CD4-positive, alpha-beta T cell (primary cell): ENCODE data around the gene TMEM129. TPM values are rescaled to one million over a fixed set of nuclear protein-coding genes. Genes with fewer than 3 reads are reported as not detected.

Experiments used
- ATAC-seq: fragments of 200-7000 bp; cut with Tn5 transposase; one replicate; pipeline ENCODE4 v1.10.0; 2022; ENCODE audit warnings: mild to moderate bottlenecking; ENCODE audit not compliant: poor library complexity
- CTCF ChIA-PET: fragments of 350-600 bp; sonication (Branson Sonifier 250); formaldehyde crosslinking; loops from one replicate; lab custom pipeline; 2021; ENCODE audit warnings: antibody characterized with exemption, inconsistent platforms; lab: Charles Lee
- POLR2A ChIA-PET: fragments of 350-600 bp; sonication (Branson Sonifier 250); formaldehyde crosslinking; loops from one replicate; lab custom pipeline; 2021; ENCODE audit warnings: antibody characterized with exemption, inconsistent platforms; lab: Charles Lee
- DNase-seq, 14 experiments: peaks; one replicate each; pipeline ENCODE4 v3.0.0-alpha.2; 2013 to 2020; ENCODE audit warnings: mixed read lengths in 2 of 14
- H3K27ac ChIP-seq, 2 donors: one replicate each; pipeline versions ENCODE4 v1.5.1 to v1.7.0; 2013; ENCODE audit warnings: low read length in 2 of 2, low read depth in 1 of 2, mild to moderate bottlenecking in 1 of 2
- H3K27me3 ChIP-seq, 2 experiments: 1 replicate in 1 of 2; 2 replicates in 1 of 2; pipeline versions ENCODE4 v1.6.1 to v1.7.0; 2013; ENCODE audit warnings: low read length in 2 of 2, control low read depth in 1 of 2, mild to moderate bottlenecking in 1 of 2, moderate library complexity in 1 of 2; ENCODE audit not compliant: insufficient read depth in 2 of 2, control insufficient read depth in 1 of 2
- H3K36me3 ChIP-seq: one replicate; pipeline ENCODE4 v1.6.1; 2013; ENCODE audit warnings: low read length, control low read depth; ENCODE audit not compliant: insufficient read depth
- H3K4me1 ChIP-seq: one replicate; pipeline ENCODE4 v1.6.1; 2013; ENCODE audit warnings: low read length, control low read depth; ENCODE audit not compliant: insufficient read depth
- H3K4me3 ChIP-seq: one replicate; pipeline ENCODE4 v1.5.1; 2013; ENCODE audit warnings: mild to moderate bottlenecking, low read length, moderate library complexity
- H3K9me3 ChIP-seq, 2 experiments: 1 replicate in 1 of 2; 2 replicates in 1 of 2; pipeline versions ENCODE4 v1.6.1 to v1.7.0; 2013; ENCODE audit warnings: low read length in 2 of 2, mild to moderate bottlenecking in 2 of 2, control low read depth in 1 of 2, moderate library complexity in 1 of 2; ENCODE audit not compliant: control insufficient read depth in 1 of 2, insufficient read depth in 1 of 2
- H3K27ac Mint-ChIP-seq: one replicate; pipeline ENCODE4 v1.8.0; 2020; ENCODE audit warnings: mixed read lengths
- H3K27me3 Mint-ChIP-seq: one replicate; pipeline ENCODE4 v1.8.0; 2021; ENCODE audit warnings: mixed read lengths
- H3K36me3 Mint-ChIP-seq: one replicate; pipeline ENCODE4 v1.8.0; 2021; ENCODE audit warnings: low read depth, mixed read lengths
- H3K4me1 Mint-ChIP-seq: one replicate; pipeline ENCODE4 v1.8.0; 2021; ENCODE audit warnings: low read depth, mixed read lengths
- H3K4me3 Mint-ChIP-seq: one replicate; pipeline ENCODE4 v1.8.0; 2020; ENCODE audit warnings: mild to moderate bottlenecking, mixed read lengths
- H3K9me3 Mint-ChIP-seq: one replicate; pipeline ENCODE4 v1.8.0; 2020; ENCODE audit warnings: mixed read lengths
- CTCF ChIP-seq: fragments of 200-600 bp; IDR thresholded peaks from one replicate; pipeline ENCODE4 v1.8.0; 2022; ENCODE audit warnings: antibody characterized with exemption, mild to moderate bottlenecking
- intact Hi-C, 2 experiments: fragments of 100-400 bp; cut with DNase I in 1 of 2; cut with micrococcal nuclease in 1 of 2; formaldehyde crosslinking; loops; one replicate each; pipeline versions ENCODE4 v1.15.1 to v1.9.0; 2023 to 2025; cut with DNase I, micrococcal nuclease
- total RNA-seq, 174 experiments: library from RNA in 2 of 174; stranded (reverse) in 2 of 174; gene quantifications; one replicate each; pipeline ENCODE4 v1.2.3 and lab custom pipeline; 2021 to 2026

Gene TMEM129
- total RNA-seq, 2 experiments from 2014 or later, result 17.2 to 17.6 TPM

GRCh38 chr4:1712216-1713002 is 8.7 kb downstream of the TMEM129 start, which contains the start of gene SLBP:
TSS of gene SLBP (minus strand) at chr4:1712319. CDS start at chr4:1712188, 131 bp downstream.
- Mint-ChIP-seq H3K4me1 (peaks cover 49% of the 10 kb centered on the region), H3K27ac (peak within 1 kb of the TSS; percentile 93), H3K27me3 (no peaks in the 10 kb centered on the region), H3K36me3 (peaks cover 41% of the 10 kb centered on the region), H3K4me3 (peak within 1 kb of the TSS; percentile 89), H3K9me3 (no peaks in the 10 kb centered on the region)
- peak; percentile 86 for ATAC-seq
- intact Hi-C loops, result loop anchor here (1.0 to 10.0 kb wide), 11 partner anchors 9 to 752 kb away; partner anchors contain the start of genes CFAP99 (in 1 of the 2), FAM53A (in 1 of the 2), MAEA (in 1 of the 2) and NELFA (in 1 of the 2)
- CTCF ChIA-PET, result interaction anchor here (0.6 to 4.2 kb wide), 4 partner anchors 9 to 144 kb away, joined by 3 to 36 read pairs (median 6); no protein-coding TSS in a partner anchor
- Histone ChIP-seq H3K27ac (peak within 1 kb of the TSS; percentile 79 to 91), H3K9me3 (no peaks in the 10 kb centered on the region), H3K36me3 (peaks cover 32% of the 10 kb centered on the region), H3K4me3 (peak within 1 kb of the TSS; percentile 95), H3K4me1 (peaks cover 60% of the 10 kb centered on the region), H3K27me3 (no peaks in the 10 kb centered on the region)
- TF ChIP-seq CTCF, result no peak
- DNase-seq, result peak; percentile 98 to 99 (median 99)
- POLR2A ChIA-PET, result interaction anchor here (0.6 to 7.8 kb wide), 18 partner anchors 10 to 1038 kb away, joined by 3 to 205 read pairs (median 6); partner anchors contain the start of genes ATP5ME, FGFR3, GAK and LETM1

GRCh38 chr4:1711571-1712215 is 9.4 kb downstream of the TMEM129 start:
- DNase-seq, result peak in 5 of 14 experiments; percentile 12 to 64 (median 45)
- H3K9me3 Mint-ChIP-seq, result no peaks in the 10 kb centered on the region
- peaks cover 56% of the 10 kb centered on the region for H3K4me1 ChIP-seq

More at GRCh38 chr4:1711571-1712215, 9.4 kb downstream of the TMEM129 start:
- Mint-ChIP-seq H3K27ac (peak overlapping the region; percentile 92), H3K36me3 (peaks cover 41% of the 10 kb centered on the region), H3K4me3 (peak overlapping the region; percentile 89), H3K27me3 (no peaks in the 10 kb centered on the region), H3K4me1 (peaks cover 49% of the 10 kb centered on the region)
- peak overlapping the region; percentile 79 to 81 for H3K27ac ChIP-seq
- ATAC-seq, result peak; percentile 27
- TF ChIP-seq CTCF, result no peak
- peaks cover 25% of the 10 kb centered on the region for H3K36me3 ChIP-seq
- ChIA-PET CTCF (interaction anchor here (0.6 to 4.2 kb wide), 4 partner anchors 8 to 145 kb away, joined by 3 to 36 read pairs (median 6); no protein-coding TSS in a partner anchor), POLR2A (interaction anchor here (0.6 to 7.8 kb wide), 16 partner anchors 11 to 1037 kb away, joined by 3 to 205 read pairs (median 6); partner anchors contain the start of genes ATP5ME, FGFR3, GAK and LETM1)
- no peaks in the 10 kb centered on the region for H3K9me3 ChIP-seq
- H3K4me3 ChIP-seq, result peak overlapping the region; percentile 84
- no peaks in the 10 kb centered on the region for H3K27me3 ChIP-seq
- intact Hi-C loops, result loop anchor here (1.0 to 10.0 kb wide), 12 partner anchors 10 to 753 kb away; partner anchors contain the start of genes CFAP99 (in 1 of the 2), FAM53A (in 1 of the 2), MAEA (in 1 of the 2) and NELFA (in 1 of the 2)
